OCI-LY7 (cell line): ENCODE data around the gene SH3RF1. TPM values are rescaled to one million over a fixed set of nuclear protein-coding genes. Genes with fewer than 3 reads are reported as not detected.

Experiments used
- BruUV-seq: library from RNA; stranded (reverse); fragments of 400-500 nt; replicated peaks from 2 replicates; lab custom pipeline; 2021; lab: Mats Ljungman, UMichigan
- CTCF ChIA-PET: fragments of 300-600 bp; sonication (Branson Sonifier 250); formaldehyde crosslinking; loops from one replicate; lab custom pipeline; 2022; ENCODE audit warnings: antibody characterized with exemption; ENCODE audit not compliant: unreplicated experiment; lab: Charles Lee
- POLR2A ChIA-PET: fragments of 300-600 bp; sonication (Branson Sonifier 250); formaldehyde crosslinking; loops from one replicate; lab custom pipeline; 2022; ENCODE audit warnings: antibody characterized with exemption; lab: Charles Lee
- DNase-seq: peaks from one replicate; pipeline ENCODE4 v3.0.0-alpha.2; 2015; ENCODE audit warnings: low spot score
- H2AFZ ChIP-seq: fragments of 200-600 bp; sonication (generic), shearing (Covaris generic); 2 replicates; pipeline ENCODE4 v1.6.1; 2014; ENCODE audit warnings: mild to moderate bottlenecking, antibody characterized with exemption, low read length, moderate library complexity
- H3K27ac ChIP-seq: fragments of 200-600 bp; sonication (generic); 2 replicates; pipeline ENCODE4 v1.5.1; 2014; ENCODE audit warnings: mixed run types, low read depth, mild to moderate bottlenecking, moderate library complexity, low read length, inconsistent platforms; ENCODE audit not compliant: poor library complexity, severe bottlenecking
- H3K36me3 ChIP-seq: fragments of 200-600 bp; sonication (generic); 2 replicates; pipeline ENCODE4 v1.6.1; 2014; ENCODE audit warnings: mild to moderate bottlenecking, antibody characterized with exemption, low read length, moderate library complexity, mixed read lengths; ENCODE audit not compliant: insufficient read depth
- H3K4me1 ChIP-seq: fragments of 200-600 bp; sonication (generic); 2 replicates; pipeline ENCODE4 v1.5.1; 2014; ENCODE audit warnings: mild to moderate bottlenecking, low read length; ENCODE audit not compliant: insufficient read depth, poor library complexity, severe bottlenecking
- H3K4me2 ChIP-seq: fragments of 200-600 bp; sonication (generic); 2 replicates; pipeline ENCODE4 v1.6.1; 2014; ENCODE audit warnings: mild to moderate bottlenecking, low read length
- H3K4me3 ChIP-seq: fragments of 200-600 bp; sonication (generic); 2 replicates; pipeline ENCODE4 v1.5.1; 2014; ENCODE audit warnings: mild to moderate bottlenecking, low read depth, low read length; ENCODE audit not compliant: poor library complexity, severe bottlenecking
- H3K79me2 ChIP-seq: fragments of 200-600 bp; sonication (generic); 2 replicates; pipeline ENCODE4 v1.6.1; 2016; ENCODE audit warnings: low read depth, mild to moderate bottlenecking, low read length, moderate library complexity, mixed read lengths; ENCODE audit not compliant: insufficient read depth
- H3K9me2 ChIP-seq: fragments of 200-600 bp; sonication (generic); 2 replicates; pipeline ENCODE4 v1.6.1; 2016; ENCODE audit warnings: mild to moderate bottlenecking, low read length, mixed read lengths; ENCODE audit not compliant: insufficient read depth
- H3K9me3 ChIP-seq: fragments of 200-600 bp; sonication (generic); 2 replicates; pipeline ENCODE4 v1.6.1; 2014; ENCODE audit warnings: mild to moderate bottlenecking, mixed run types, low read length, mixed read lengths
- H4K20me1 ChIP-seq: fragments of 200-600 bp; sonication (generic); 2 replicates; pipeline ENCODE4 v1.6.1; 2014; ENCODE audit warnings: mild to moderate bottlenecking, antibody characterized with exemption, low read length, moderate library complexity, mixed read lengths; ENCODE audit not compliant: insufficient read depth
- EZH2phosphoT487 ChIP-seq: fragments of 200-600 bp; sonication (generic); IDR thresholded peaks from 2 replicates; pipeline ENCODE4 v1.6.1; 2018; ENCODE audit warnings: low read depth, borderline replicate concordance, mild to moderate bottlenecking, mixed run types, antibody characterized with exemption, low read length, moderate library complexity, mixed read lengths
- intact Hi-C: fragments of 100-400 bp; cut with micrococcal nuclease; formaldehyde crosslinking; loops from one replicate; pipeline ENCODE4 v1.10.0; 2022; ENCODE audit not compliant: unreplicated experiment
- total RNA-seq, 2 experiments: library from RNA; depleted of rRNA in 1 of 2; stranded (reverse); fragments of >200 nt in 1 of 2; shearing (Covaris generic) in 1 of 2; gene quantifications; 2 replicates each; pipeline ENCODE4 v1.2.3, GENCODE V29; 2014 to 2022
- TF ChIP-seq, protein P1 (sequence below): fragments of 200-600 bp; sonication (generic); conservative IDR thresholded peaks from 2 replicates; pipeline ENCODE4 v1.5.1; 2014; ENCODE audit warnings: mild to moderate bottlenecking, antibody characterized with exemption, low read length, moderate library complexity, mixed read lengths

SH3RF1 gene
- total RNA-seq, 2 experiments from 2014 or later, result not detected

DNA sequence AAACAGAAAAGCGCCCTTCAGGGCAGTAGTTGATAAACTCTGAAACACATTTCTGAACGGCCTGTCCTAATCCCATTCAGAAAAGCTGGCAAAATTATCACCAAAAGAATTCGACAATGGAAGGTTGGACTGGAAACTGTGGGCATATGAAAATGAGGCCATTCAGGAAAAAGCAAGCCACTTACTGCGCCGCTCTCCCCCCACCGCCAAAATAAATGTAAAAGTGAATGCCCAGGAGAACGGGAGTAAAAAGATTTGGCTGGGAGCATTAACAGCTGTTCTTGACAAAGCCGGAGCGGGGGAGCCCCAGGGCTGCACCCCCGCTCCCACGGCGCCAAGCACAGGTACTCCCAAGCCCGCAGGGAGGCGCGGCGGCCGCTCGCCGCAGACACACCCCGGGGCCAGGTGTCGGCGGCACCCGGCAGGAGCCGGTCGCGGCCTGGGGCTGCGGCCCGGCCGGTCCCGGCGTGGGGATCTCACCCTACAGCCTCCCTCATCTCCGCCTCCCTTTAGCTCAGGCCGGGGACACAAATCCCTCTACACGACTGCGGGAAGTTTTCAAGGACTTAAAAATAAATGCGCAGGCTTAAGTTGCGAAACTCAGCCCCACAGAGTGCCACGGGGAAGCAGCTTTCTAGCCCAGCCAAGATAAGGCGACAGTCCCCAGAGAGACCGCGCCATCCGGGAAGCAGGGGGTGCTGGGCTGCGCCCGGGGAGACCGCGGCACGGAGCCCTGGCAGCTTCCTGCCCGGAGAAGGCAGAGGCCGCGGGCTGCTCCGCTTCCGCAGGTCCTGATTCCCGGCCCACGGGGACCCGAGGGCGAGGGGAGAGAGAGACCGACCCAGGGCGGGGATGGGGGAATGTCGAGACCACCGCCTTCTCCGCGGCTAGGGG lies 593 bp downstream of the SH3RF1 start:
- BruUV-seq, result no TSS peak
- H2AFZ ChIP-seq, result no peak overlapping the region
- H3K4me3 ChIP-seq, result no peak overlapping the region
- ChIA-PET POLR2A (no interaction called here), CTCF (no interaction called here)
- H3K9me3 ChIP-seq, result no peaks in the 10 kb centered on the region
- no peaks in the 10 kb centered on the region for H3K4me1 ChIP-seq
- H3K79me2 ChIP-seq, result no peaks in the 10 kb centered on the region
- no peak for DNase-seq
- peak overlapping the region; percentile 16; the same call in 1 of the 2 replicates for H3K4me2 ChIP-seq
- intact Hi-C loops, result no loop called here
- H3K36me3 ChIP-seq, result no peaks in the 10 kb centered on the region
- H4K20me1 ChIP-seq, result no peaks in the 10 kb centered on the region
- TF ChIP-seq, protein P1, sequence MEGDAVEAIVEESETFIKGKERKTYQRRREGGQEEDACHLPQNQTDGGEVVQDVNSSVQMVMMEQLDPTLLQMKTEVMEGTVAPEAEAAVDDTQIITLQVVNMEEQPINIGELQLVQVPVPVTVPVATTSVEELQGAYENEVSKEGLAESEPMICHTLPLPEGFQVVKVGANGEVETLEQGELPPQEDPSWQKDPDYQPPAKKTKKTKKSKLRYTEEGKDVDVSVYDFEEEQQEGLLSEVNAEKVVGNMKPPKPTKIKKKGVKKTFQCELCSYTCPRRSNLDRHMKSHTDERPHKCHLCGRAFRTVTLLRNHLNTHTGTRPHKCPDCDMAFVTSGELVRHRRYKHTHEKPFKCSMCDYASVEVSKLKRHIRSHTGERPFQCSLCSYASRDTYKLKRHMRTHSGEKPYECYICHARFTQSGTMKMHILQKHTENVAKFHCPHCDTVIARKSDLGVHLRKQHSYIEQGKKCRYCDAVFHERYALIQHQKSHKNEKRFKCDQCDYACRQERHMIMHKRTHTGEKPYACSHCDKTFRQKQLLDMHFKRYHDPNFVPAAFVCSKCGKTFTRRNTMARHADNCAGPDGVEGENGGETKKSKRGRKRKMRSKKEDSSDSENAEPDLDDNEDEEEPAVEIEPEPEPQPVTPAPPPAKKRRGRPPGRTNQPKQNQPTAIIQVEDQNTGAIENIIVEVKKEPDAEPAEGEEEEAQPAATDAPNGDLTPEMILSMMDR, result no peak
- TF ChIP-seq EZH2phosphoT487, result no peak
- no peak overlapping the region for H3K27ac ChIP-seq
- no peaks in the 10 kb centered on the region for H3K9me2 ChIP-seq

DNA sequence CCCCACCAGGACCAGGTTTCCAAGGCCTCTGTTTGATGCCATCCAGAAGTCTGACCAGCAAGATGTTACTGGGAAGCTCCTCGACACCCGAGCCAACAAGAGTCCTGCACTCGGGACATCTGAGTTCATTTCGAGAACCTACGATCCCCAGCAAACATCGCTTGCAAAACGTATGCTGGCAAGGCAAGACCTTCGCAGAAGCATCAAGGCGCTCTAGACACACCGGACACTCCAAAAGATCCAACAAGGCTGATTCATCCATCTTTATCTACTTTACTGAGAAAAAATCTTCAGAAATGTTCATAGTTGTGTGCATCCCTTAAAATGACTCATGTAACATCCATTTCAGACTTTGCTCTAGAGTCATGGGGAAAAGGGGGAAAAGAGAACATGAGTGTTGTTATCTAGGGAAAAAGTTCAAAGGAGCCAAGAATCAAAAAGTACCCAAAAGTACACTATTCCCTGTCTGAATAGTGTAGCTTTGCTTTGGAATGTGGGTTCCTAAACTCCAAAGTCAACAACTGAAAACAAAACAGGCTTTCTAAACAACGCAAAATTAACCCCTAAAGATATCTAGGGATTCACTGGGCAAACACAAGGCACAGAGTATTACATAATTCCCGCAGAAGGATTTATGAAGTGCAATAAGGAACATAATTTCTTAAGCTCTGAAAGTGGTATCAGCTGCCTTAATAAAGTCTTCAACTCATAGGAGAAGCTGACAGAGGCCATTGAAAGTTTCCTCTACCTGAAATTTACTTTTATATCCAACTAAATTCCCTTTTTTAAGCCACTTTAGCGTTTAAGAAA lies 1.6 kb downstream of the SH3RF1 start:
- intact Hi-C loops, result no loop called here
- Histone ChIP-seq H3K79me2 (no peaks in the 10 kb centered on the region), H3K4me3 (no peak overlapping the region), H3K4me1 (no peaks in the 10 kb centered on the region), H3K4me2 (no peak overlapping the region), H3K36me3 (no peaks in the 10 kb centered on the region), H4K20me1 (no peaks in the 10 kb centered on the region), H2AFZ (no peak overlapping the region), H3K9me2 (no peaks in the 10 kb centered on the region), H3K9me3 (no peaks in the 10 kb centered on the region), H3K27ac (no peak overlapping the region)
- CTCF ChIA-PET, result no interaction called here
- no TSS peak for BruUV-seq
- POLR2A ChIA-PET, result interaction anchor here (0.5 kb wide), 1 partner anchor 341 kb away, joined by 3 read pairs; no protein-coding TSS in a partner anchor
- DNase-seq, result no peak
- TF ChIP-seq, protein P1, result no peak
- no peak for TF ChIP-seq EZH2phosphoT487
